Measurements from ENCODE around the gene FCF1.

DNA sequence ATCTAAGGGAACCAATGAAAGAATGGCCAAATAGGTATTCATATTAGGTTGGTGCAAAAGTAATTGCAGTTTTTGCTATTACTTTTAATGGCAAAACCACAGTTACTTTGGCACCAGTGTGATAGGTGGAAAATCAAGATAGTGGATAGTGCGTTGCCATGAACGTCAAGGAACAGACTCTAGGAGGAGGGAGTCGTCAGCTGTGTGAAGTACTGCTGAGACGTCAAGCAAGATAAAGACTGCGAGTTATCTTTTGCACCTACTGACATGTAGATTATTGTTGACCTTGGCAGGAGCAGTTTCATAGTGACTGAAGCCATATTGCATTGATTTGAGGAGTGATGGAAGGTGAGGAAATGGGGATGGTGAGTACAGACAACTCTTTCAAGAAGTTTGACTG, 58.5 kb downstream of the FCF1 start:
- TF ChIP-seq CTCF (IDR thresholded peaks at IDR 0.05 in 8 of 11, conservative IDR thresholded peaks at IDR 0.05 in 3 of 11) (no peak), POLR2AphosphoS5 (IDR thresholded peaks at IDR 0.05) (no peak), POLR2A (IDR thresholded peaks at IDR 0.05) (no peak)

All from spleen (tissue), 7 donors.